OCI-M2 (cell line): ENCODE results near the gene CCDC117.
"Not testable (repeated sequence)": the region's sequence is repeated elsewhere in the genome, so short reads cannot be mapped to it uniquely, and the experiment has no call there.

Experiments
- DNase-seq: peaks from one replicate; lab custom pipeline; 2025; ENCODE audit not compliant: unreplicated experiment; lab: John Stamatoyannopoulos, UW

Gene CCDC117

DNA sequence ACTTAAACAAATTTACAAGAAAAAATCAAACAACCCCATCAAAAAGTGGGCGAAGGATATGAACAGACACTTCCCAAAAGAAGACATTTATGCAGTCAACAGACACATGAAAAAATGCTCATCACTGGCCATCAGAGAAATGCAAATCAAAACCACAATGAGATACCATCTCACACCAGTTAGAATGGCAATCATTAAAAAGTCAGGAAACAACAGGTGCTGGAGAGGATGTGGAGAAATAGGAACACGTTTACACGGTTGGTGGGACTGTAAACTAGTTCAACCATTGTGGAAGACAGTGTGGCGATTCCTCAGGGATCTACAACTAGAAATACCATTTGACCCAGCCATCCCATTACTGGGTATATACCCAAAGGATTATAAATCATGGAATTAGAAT lies 53.9 kb downstream of the CCDC117 start:
- DNase-seq: not testable (repeated sequence)

GRCh38 chr22:28826921-28827320 lies 54.4 kb downstream of the CCDC117 start:
- no peak for DNase-seq

DNA sequence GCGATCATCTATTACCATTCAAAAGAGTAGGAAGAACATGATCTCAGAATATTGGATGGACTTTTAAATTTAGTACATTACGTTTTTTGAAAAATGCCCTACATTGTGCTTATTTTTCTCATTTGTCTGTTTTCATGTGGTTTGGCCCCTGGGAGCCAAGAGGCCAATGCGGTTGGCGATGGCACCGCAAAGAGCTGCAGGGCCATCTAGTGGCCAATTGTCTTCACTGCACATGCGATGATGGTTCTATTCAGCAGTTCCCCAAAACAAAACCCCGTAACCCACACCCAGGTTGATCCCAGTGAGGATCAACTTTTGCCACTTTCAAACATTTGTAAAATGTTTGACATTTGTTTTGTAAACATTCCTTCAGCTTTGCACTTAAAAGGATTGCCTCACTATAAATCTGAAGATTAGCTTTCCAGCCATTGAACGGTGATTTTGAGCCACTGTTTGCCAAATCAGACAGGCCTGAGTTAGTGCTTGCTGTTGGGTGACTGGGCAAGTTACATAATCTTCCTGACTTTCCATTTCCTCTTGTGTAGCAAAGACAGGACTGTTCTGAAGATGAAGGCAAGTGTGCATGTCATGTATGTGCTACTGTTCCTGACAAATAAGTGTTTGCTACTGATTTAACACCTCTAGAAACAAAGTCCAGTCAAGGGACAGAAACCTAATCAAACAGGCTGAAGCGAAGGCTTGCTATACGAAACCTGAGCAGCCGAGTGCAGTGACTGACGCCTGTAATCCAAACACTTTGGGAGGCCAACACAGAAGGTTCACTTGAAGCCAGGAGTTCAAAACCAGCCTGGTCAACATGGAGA lies 57.1 kb downstream of the CCDC117 start:
- DNase-seq: peak; percentile 44

GRCh38 chr22:28830441-28830840 lies 57.9 kb downstream of the CCDC117 start:
- no peak for DNase-seq

DNA sequence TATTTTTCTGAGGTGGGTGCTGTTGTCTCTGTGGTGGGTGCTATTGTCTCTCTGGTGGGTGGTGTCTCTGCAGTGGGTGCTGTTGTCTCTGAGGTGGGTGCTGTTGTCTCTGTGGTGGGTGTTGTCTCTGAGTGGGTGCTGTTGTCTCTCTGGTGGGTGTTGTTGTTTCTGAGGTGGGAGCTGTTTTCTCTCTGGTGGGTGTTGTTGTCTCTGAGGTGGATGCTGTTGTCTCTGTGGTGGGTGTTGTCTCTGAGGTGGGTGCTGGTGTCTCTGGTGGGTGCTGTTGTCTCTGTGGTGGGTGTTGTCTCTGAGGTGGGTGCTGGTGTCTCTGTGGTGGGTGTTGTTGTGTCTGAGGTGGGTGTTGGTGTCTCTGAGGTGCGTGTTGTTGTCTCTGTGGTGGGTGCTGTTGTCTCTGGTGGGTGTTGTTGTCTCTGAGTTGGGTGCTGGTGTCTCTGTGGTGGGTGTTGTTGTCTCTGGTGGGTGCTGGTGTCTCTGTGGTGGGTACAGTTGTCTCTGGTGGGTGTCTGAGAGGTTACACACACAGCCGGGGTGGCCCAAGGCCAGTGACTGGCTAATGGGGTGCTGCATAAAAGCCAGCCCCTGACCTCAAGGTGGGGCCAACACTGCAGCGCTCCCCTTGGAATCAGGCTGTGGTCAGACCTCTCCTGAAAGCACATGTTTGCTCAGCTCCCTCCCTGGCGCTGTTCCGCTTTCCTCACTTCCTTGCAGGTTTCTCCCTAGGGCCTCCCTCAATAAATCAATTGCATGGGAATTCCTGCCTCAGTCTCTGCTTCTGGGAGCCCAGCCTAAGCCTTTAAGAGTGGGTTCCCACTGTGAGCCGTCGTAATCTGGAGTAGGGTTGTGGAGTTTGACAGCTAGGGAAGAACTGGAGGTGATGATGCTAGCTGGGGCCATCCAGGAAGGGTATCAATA lies 58.9 kb downstream of the CCDC117 start:
- DNase-seq: no peak

DNA sequence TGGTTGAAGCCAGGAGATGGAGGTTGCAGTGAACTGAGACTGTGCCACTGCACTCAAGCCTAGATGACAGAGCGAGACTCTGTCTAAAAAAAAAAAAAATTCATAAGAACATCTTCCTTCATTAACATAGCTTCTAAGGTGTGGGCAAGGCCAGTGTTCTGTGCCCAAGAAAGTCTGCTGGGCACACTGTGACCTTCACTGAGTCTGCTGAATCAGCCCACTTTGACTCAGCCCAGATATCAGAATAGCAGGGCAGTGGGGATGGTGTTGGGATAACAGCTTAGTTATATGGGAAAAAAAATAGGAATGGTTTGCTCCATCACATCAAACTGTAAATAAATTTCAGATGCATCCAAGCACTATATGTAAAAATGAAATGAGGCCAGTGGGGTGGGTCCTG lies 60.2 kb downstream of the CCDC117 start:
- DNase-seq: no peak

- no peak for DNase-seq
These were observed 60.9 kb downstream of the CCDC117 start for GRCh38 chr22:28833276-28833923.

DNA sequence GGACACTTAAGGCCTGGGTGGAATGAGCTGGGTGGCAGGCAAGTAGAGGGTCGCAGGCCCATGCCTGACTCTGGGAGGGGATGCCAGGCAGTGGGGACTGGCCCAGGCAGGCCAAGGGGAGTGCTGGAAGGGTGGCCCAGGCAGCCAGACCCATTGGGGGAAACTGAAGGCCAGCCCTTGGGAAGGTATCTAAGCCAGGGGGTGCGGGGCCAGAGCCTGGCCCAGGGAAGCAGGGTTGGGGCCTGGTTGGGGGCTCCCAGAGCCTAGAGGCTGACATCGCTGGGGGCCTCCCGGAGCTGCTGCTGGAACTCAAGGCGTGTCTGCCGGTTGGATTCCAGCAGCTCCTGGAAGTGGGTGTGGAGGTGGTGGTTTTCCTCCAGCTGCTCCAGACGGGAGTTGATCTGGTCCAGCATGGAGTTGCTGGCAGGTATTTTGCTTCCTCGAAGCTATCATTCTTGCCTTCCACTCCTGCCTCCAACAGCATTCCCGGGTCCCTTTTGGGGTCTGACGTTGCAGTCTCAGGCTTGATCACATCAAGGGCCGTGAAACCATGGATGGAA lies 63.2 kb downstream of the CCDC117 start:
- DNase-seq: no peak

DNA sequence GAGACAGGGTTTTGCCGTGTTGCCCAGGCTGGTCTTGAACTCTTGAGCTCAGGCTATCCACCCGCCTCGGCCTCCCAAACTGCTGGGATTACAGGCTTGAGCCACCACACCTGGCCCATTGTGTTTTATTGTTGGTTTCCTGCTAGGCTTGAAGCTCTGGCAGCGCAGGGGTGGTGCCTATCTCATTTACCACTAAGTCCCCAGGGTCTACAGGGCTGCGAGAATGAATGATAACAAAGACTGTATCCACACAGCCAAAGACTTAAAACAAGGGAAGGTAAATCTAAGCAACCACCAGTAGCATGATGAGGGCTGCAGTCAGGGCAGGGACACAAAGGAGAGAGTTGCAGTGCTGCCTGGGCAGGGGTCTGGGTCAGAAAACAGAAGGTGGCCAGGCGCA lies 65.1 kb downstream of the CCDC117 start:
- no peak for DNase-seq
